ENCODE measurements around the gene ASB10. TPM values are rescaled to one million over a fixed set of nuclear protein-coding genes. Genes with fewer than 3 reads are reported as not detected.

ASB10 gene
- total and polyA plus RNA-seq, 2 of the 4 experiments (the other 2 are of a cell fraction), result not detected

DNA sequence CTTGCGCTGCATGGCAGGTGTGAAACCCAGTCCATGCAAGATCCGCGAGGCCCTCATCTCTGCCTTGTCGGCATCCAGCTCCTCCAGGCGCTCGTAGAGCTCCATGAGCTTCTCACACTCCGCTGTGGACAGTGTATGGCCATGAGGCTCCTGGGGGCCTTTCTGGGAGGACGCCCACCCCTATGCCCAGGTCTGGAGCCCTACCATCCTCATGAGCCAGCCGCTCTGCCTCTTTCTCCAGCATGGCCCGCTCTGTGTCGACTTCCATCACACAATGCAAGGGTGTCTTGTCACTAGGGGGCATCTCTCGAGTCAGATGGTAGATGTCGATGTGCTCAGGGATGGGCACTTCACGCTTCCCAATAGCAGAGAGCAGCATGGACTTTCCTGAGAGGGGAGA is 36.7 kb upstream of the ASB10 start:
- 95% methylated on average over 7 of the region's 14 CpGs; no CpG with 5 or more reads in 1 of the 2 experiments for WGBS, 2 experiments (ENCODE audit: extremely low coverage in 2 of 2, insufficient read length in 1 of 2)
- no peaks in the 10 kb centered on the region for H3K27me3 ChIP-seq (ENCODE audit: control insufficient read depth, insufficient read depth, low read length)
- H2AFZ ChIP-seq (replicated peaks; ENCODE audit: low read length, poor library complexity), result no peak overlapping the region
- H3K4me3 ChIP-seq (ENCODE audit: insufficient read depth, low read depth, low read length), result no peak overlapping the region
- no peak overlapping the region for H2BK5ac ChIP-seq (ENCODE audit: low read depth, low read length, poor library complexity, severe bottlenecking)
- H3K56ac ChIP-seq (ENCODE audit: extremely low read depth, insufficient read depth, low read length), result no peak overlapping the region
- no peak overlapping the region for H2BK120ac ChIP-seq (ENCODE audit: low read depth, low read length)
- H3K9me3 ChIP-seq (ENCODE audit: control insufficient read depth, insufficient read depth, low read length), result no peaks in the 10 kb centered on the region
- peaks cover 7% of the 10 kb centered on the region for H3K4me1 ChIP-seq (ENCODE audit: control insufficient read depth, insufficient read depth, low read length)
- no peak overlapping the region for H3K18ac ChIP-seq (ENCODE audit: low read depth, low read length)
- ATAC-seq (ENCODE audit: low read depth) (no peak), DNase-seq (no peak)
- H3K4me2 ChIP-seq (ENCODE audit: low read depth, low read length), result no peak overlapping the region
- no peak overlapping the region for H2BK15ac ChIP-seq (ENCODE audit: low read depth, low read length)
- no peak overlapping the region for H2AK5ac ChIP-seq (ENCODE audit: low read depth, low read length)
- dilution Hi-C loops (cut with HindIII; ENCODE audit: low sequenced_read_pairs, unreplicated experiment) (no loop called here), in situ Hi-C loops (cut with MboI; ENCODE audit: low sequenced_read_pairs) (no loop called here), intact Hi-C loops (cut with micrococcal nuclease) (no loop called here)
- H3K4ac ChIP-seq (ENCODE audit: low read depth, low read length), result no peak overlapping the region
- POLR2A ChIA-PET (ENCODE audit: unreplicated experiment), result no interaction called here
- CTCF ChIA-PET, result no interaction called here
- H3K23ac ChIP-seq (ENCODE audit: low read depth, low read length), result no peak overlapping the region
- no peak overlapping the region for H4K91ac ChIP-seq (ENCODE audit: insufficient read depth, low read depth, low read length)
- no TSS peak for BruUV-seq (replicated peaks)
- H2AK9ac ChIP-seq (replicated peaks; ENCODE audit: low read depth, low read length, poor library complexity), result no peak overlapping the region
- H4K8ac ChIP-seq (ENCODE audit: low read depth in 2 of 2, low read length in 2 of 2), result no peak overlapping the region
- H3K36me3 ChIP-seq (ENCODE audit: control insufficient read depth, insufficient read depth, low read length), result peaks cover 43% of the 10 kb centered on the region
- H3K79me1 ChIP-seq (ENCODE audit: low read depth in 1 of 2, low read length in 2 of 2), result peaks cover 15 to 37% of the 10 kb centered on the region in 2 experiments
- H2BK20ac ChIP-seq (ENCODE audit: low read depth, low read length), result no peak overlapping the region
- H3K9me1 ChIP-seq (ENCODE audit: insufficient read depth, low read length), result peaks cover 4% of the 10 kb centered on the region
- TF ChIP-seq, protein P1, sequence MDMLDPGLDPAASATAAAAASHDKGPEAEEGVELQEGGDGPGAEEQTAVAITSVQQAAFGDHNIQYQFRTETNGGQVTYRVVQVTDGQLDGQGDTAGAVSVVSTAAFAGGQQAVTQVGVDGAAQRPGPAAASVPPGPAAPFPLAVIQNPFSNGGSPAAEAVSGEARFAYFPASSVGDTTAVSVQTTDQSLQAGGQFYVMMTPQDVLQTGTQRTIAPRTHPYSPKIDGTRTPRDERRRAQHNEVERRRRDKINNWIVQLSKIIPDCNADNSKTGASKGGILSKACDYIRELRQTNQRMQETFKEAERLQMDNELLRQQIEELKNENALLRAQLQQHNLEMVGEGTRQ (IDR thresholded peaks at IDR 0.05; ENCODE audit: low read depth, low read length), result no peak
- TF ChIP-seq MAFK (IDR thresholded peaks at IDR 0.05; ENCODE audit: low read depth, low read length), result no peak
- TF ChIP-seq SMC3 (IDR thresholded peaks at IDR 0.05; ENCODE audit: low read depth, low read length), result no peak
- TF ChIP-seq, protein P2, sequence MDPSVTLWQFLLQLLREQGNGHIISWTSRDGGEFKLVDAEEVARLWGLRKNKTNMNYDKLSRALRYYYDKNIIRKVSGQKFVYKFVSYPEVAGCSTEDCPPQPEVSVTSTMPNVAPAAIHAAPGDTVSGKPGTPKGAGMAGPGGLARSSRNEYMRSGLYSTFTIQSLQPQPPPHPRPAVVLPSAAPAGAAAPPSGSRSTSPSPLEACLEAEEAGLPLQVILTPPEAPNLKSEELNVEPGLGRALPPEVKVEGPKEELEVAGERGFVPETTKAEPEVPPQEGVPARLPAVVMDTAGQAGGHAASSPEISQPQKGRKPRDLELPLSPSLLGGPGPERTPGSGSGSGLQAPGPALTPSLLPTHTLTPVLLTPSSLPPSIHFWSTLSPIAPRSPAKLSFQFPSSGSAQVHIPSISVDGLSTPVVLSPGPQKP (IDR thresholded peaks at IDR 0.05; ENCODE audit: borderline replicate concordance, low read depth, low read length), result no peak
- H3K27ac ChIP-seq (ENCODE audit: insufficient read depth, low read length), result no peak overlapping the region
- no peak overlapping the region for H4K5ac ChIP-seq (ENCODE audit: low read depth, low read length)
- H4K20me1 ChIP-seq (ENCODE audit: insufficient read depth, low read length), result no peaks in the 10 kb centered on the region
- no peak overlapping the region for H3K14ac ChIP-seq (replicated peaks; ENCODE audit: low read depth, low read length)
- no peak overlapping the region for H3K9ac ChIP-seq (ENCODE audit: low read depth, low read length)

All from IMR-90 (cell line).